Measurements from ENCODE around the gene HLA-DRB5. TPM values are rescaled to one million over a fixed set of nuclear protein-coding genes. Genes with fewer than 3 reads are reported as not detected.
A peak's percentile ranks its signal among the peaks of the same experiment; 100 is the strongest.
"Not testable (repeated sequence)": the region's sequence is repeated elsewhere in the genome, so short reads cannot be mapped to it uniquely, and the experiment has no call there.

The HLA-DRB5 gene
- 10 to 100 TPM in 3 of 10 donors, 1 to 10 TPM in 7; 1.1 to 19.3 (median 2.9) TPM for polyA plus RNA-seq (ENCODE audit: insufficient read length in 10 of 10)
- long read RNA-seq, donor 1 = 0 reads
- long read RNA-seq, donor 2 = 0 reads
- long read RNA-seq, donor 3 = 0 reads
- long read RNA-seq, donor 4 = 0 reads
- long read RNA-seq, donor 5 = 0 reads
- long read RNA-seq, donor 6 = 0 reads
- long read RNA-seq, donor 7 = 0 reads
- long read RNA-seq, donor 8 = 0 reads
- long read RNA-seq, donor 9, partial matches to known transcripts = 0 of 2 reads
- long read RNA-seq, donor 9, other reads (novel, unspliced or antisense) = 0 of 2 reads

DNA sequence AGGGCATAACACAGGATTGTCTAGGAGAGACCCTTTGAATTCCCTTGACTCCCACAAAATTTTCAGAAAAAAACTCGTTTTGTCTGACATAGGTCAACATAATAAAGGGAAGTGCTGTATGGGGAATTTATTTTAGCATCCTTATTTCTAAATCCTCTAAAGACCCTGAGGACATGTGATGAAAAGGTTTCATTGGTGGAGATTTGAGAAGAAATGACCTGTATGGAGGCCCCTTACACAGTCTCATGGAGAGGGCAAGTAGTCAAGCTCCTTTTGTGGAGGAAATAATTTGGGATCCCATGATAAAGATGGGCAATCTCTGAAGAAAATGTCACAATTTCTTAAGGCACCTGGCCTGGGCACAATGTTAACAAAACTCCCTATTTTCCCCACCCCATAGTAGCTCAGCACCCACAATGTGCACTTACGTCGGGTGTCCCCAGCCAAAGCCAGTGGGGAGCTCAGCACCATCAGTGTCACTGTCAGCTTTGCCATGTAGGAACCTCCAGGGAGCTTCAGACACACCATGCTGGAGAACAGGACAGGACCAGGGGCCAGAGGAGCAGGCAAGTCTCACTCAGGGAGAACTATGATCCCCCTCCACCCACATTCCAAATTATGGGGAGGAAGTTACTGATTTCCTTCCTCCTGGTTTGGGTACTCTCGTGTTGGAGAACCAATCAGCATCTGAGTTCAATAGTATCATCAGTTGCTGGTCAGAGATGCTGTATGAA lies at the start of gene HLA-DRB5:
Gene HLA-DRB5 (minus strand): TSS at position 591 of the 734 bp plus-strand sequence. CDS start 63 bp downstream, at position 528.
- peak in 2 of 3 donors; percentile 4 to 8 for DNase-seq

DNA sequence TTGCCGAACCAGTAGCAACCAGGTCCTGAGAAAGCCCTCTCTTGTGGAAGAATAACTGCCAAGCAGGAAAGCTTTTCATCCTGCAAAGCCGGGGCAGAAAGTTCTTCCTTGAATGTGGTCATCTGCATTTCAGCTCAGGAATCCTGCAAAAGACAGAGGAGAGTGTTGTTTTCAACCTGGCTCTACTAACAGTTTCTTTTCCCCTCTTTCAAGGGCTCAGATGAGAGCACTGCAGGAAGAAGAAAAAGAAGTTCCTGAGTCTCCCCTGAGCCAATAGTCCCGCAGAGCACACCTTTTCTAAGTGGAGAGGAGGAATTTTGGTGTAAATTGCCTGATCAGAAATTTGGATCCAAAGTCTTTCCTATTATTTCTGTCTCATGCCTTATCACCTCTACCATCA lies 48.9 kb upstream of the HLA-DRB5 start:
- DNase-seq = no peak

DNA sequence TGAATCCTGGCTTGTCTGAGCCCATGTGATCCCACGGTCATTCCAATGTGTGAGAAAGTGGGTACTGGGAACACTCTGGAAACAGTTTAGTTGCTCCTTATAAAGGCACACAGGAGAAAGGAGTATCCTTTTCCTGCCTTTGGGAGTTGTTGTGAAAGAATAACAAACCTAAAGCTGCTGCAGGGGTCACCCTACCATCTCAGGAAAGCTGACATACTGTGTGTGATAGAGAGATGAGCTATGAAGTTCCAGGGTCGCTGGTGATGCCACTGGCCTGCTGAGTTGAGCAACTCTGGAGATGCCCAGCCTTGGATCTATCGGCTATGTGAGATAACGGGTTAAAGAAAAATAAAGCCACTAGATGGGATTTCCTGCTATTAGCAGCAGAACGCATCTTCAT lies 47.4 kb upstream of the HLA-DRB5 start:
- not testable (repeated sequence) for DNase-seq

- no peak for DNase-seq
Observed at GRCh38 chr6:32576250-32576649, 46.2 kb upstream of the HLA-DRB5 start.

DNA sequence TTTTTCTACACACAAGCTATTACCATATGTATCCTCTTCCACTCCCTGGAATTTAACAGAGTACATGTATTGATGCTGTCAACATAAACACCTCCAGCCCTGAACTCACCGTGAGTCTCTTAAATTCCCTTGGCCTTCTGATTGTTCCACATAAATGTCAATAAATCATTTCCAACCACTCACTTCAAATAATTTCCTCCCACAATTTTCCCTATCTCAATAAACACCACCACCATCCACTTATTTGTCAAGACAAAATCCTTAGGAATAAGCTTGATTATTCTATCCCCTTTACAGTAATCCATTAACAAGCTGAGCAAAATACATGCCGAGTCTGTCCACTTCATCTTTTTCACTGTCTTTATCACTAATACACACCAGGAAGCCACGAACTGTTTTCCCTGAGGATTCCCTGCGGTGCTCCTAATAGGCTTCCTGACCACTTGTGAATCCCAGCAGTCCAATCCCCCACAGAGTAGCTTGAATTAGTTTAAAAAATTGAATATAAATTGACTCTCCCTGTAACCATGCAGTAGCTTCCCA lies 40.3 kb upstream of the HLA-DRB5 start:
- no peak for DNase-seq

GRCh38 chr6:32568561-32568960 lies 38.5 kb upstream of the HLA-DRB5 start:
- no peak for DNase-seq

DNA sequence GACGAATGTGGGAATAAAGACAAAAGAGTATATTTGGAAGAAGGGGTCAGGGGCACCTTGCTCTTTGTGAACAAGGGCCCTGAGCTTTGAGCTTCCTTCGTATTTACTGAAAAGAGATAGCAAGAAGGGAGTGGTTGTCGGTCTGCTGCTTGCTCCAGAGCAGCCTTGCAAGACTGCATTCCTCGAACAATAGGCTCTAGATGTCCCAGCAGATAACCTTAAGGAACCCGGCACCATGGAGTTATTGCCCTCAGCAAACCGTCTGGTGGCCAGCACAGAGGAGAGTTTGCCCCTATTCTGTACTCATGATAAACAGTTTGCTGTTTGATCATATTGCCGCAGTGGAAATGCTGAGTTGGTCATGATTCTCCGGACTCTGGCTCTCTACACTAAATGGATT lies 36.9 kb upstream of the HLA-DRB5 start:
- no peak for DNase-seq

- DNase-seq = no peak
Observed at GRCh38 chr6:32565511-32565910, 35.4 kb upstream of the HLA-DRB5 start.

GRCh38 chr6:32562940-32563339 lies 32.9 kb upstream of the HLA-DRB5 start:
- DNase-seq = no peak

GRCh38 chr6:32559747-32560146 lies 29.7 kb upstream of the HLA-DRB5 start:
- no peak for DNase-seq

DNA sequence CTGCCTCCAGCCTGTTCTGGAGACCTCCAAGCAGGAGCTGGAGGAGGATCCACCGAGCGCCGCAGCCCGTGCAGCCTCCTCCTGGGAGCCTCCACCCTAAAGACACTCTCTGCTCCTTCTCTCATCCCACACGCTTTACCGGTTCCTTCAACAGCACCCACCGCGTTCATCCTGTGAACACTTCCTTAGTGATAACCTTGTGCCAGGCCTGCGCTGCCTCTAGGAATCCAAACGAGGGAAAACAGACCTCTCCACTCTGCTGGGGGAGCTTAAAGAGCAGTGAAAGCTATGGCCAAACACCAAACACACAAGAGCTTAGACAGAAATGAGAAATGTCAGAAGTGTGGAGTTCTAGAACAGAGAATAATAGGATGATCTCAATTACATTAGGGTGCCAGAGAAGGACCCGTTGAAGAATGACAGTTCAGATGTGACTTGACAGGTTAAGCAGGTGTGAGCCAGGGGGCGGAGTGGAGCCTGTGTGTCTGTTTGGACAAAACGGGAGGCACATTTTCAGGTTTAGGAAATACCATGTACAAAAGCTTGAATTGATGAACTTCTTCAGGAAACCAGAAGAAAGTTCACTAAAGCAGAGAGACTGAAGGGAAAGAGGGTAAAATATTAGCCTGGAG lies 28.5 kb upstream of the HLA-DRB5 start:
- DNase-seq = no peak

- no peak for DNase-seq
Observed at GRCh38 chr6:32554116-32554965, 24.3 kb upstream of the HLA-DRB5 start.

DNA sequence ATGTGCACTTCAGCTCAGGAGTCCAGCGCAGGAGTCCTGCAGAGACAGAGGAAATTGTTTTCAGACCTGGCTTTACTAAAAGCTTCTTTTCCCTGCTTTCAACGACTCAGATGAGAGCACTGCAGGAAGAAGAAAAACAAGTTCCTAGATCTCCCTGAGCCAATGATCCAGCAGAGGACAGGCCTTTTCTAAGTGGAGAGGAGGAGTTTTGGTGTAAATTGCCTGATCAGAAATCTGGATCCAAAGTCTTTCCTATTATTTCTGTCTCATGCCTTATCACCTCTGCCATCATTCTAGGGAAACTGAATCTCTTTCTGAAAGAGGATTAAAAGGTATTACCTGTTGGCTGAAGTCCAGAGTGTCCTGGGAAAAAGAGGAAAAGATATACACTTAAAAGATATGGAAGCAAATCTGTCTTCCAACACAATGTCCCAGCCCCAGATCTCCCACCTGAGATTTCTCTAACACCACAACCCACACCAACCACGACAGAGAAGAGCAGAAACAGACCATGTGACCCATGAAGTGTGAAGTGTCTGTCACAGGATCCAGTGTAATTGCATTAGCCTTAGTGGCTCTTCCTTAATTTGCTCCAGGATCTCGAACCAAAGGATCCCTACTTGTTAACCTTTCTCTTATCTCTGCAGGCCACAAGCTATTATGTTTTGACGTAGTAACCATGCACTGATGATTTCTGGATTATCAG lies 23.1 kb upstream of the HLA-DRB5 start:
- no peak for DNase-seq

- DNase-seq = no peak
Observed at GRCh38 chr6:32551410-32551809, 21.3 kb upstream of the HLA-DRB5 start.

GRCh38 chr6:32539839-32540238 lies 9.8 kb upstream of the HLA-DRB5 start:
- no peak for DNase-seq

DNA sequence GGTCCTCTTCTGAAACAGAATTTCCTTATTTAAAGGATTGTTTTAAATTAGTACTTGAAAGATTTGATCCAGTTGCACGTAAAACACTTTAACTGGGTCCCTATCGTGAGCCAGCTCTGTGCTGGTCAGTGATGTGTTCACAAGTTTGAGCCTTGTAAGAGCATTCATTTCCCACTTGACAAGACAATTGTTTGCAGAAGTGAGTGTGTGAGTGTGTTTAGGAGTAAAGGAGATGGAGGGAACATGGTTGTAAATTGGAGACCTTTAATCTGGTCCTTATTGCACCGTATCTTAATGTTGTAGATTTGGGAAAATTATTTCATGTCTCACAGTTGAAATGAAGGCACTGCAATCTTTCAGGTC lies 325 bp upstream of the HLA-DRB5 start:
- DNase-seq = not testable (repeated sequence)

- no peak for DNase-seq
Observed at GRCh38 chr6:32522302-32523047, 7.6 kb downstream of the HLA-DRB5 start.

GRCh38 chr6:32519910-32520258 lies 10.2 kb downstream of the HLA-DRB5 start:
- no peak for DNase-seq

DNA sequence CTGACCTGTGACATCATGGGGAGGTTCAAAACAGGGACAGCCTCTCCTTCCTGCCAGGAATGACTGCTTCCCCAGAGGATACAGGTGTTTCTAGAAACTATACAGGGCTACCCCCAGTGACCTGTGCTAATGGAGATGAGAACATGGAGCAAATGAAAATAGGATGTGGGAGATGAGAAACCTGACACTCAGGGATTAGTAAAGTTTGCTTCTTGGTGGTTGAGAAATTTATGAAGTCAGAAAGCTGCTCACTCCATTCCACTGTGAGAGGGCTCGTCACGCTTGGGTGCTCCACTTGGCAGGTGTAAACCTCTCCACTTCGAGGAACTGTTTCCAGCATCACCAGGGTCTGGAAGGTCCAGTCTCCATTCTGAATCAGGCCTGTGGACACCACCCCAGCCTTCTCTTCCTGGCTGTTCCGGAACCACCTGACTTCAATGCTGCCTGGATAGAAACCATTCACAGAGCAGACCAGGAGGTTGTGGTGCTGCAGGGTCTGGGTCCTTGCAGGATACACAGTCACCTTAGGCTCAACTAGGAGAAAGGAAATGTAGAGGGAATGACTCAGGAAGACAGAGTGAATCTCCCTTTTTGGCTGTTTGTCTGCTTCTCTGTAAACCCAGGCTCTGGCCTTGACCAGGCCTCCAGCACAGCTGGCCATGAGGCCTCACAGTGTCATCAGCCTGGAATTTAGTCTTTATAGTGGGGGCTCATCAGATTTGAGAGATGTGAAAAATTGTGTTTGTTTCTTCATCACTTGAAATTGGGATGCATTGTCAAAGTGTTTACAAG lies 10.8 kb downstream of the HLA-DRB5 start:
- DNase-seq = no peak
